ENCODE data around the gene GNPTAB. TPM values are rescaled to one million over a fixed set of nuclear protein-coding genes. Genes with fewer than 3 reads are reported as not detected.

GNPTAB gene
- total RNA-seq, 4 donors from 2014 or later = 26.5 to 40.8 (median 36.6) TPM

DNA sequence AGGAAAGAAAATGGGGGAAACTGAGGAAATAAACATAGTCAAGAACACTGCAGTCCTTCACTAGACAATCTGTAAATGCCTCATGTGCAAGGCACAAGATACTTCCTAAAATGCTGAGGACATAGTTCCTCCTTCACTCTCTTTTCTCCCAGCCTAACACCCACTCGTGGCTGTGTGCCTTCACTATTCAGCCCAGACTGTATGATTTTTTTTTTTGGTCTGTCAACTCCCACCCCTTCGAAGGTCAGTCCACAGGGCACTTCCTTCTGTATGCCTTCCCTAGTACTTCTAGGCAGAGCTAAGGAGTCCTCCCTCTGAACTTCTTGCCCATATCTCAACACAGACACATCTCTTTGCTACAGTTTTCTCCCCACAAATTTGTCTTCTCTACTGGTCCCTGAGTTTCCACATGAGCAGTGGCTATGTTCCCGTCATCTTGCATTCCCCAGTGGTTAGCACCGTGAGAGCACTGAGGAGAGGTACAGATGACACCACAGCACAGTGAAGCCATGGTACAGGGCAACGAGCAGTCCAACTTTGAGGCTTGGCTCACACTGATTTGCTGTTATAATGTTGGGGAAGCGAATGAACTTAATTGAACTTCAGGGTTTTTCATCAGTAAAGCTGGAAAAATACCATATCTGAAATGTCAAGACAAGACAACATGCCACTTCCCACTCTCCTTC lies 67.4 kb downstream of the GNPTAB start:
- Histone ChIP-seq H3K4me3 (replicated peaks in 1 of 3) (no peak overlapping the region), H3K9me3 (no peaks in the 10 kb centered on the region), H3K36me3 (peaks cover 0 to 4% of the 10 kb centered on the region in 2 donors), H3K27ac (peak overlapping the region in 1 of 3 donors; percentile 8), H3K27me3 (no peaks in the 10 kb centered on the region), H3K4me1 (peaks cover 7 to 12% of the 10 kb centered on the region in 2 donors)
- WGBS, 2 donors = 74 to 85% methylated on average over 6 of the region's 6 CpGs
- TF ChIP-seq POLR2A (IDR thresholded peaks at IDR 0.05) = no peak
- no peak for TF ChIP-seq CTCF (IDR thresholded peaks at IDR 0.05)
- no peak for DNase-seq
- intact Hi-C loops (cut with DNase I) = loop anchor here (10.0 kb wide), 1 partner anchor 189 kb away; no protein-coding TSS in a partner anchor

DNA sequence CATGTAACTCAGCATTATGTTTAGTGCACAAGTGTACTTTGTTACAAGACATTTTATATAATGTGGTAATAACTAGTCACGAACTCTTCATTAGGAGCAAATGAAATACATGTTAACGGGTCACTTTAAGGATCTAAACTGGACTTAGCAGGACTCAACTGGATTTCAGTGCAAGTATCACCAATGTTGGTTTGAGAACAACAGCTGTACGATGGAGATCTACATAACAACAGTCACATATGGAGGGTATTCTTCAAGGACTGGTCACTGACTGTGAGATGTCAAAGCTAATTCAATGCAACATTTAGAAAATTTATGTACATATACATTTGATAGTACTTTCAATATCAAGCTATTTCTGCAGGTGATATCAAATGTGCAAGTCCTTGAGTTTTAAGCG lies 69.0 kb downstream of the GNPTAB start:
- H3K9me3 ChIP-seq = no peaks in the 10 kb centered on the region
- no peak overlapping the region for H3K4me3 ChIP-seq (replicated peaks in 1 of 3)
- H3K27me3 ChIP-seq = no peaks in the 10 kb centered on the region
- DNase-seq = no peak
- H3K36me3 ChIP-seq = peaks cover 0 to 4% of the 10 kb centered on the region in 2 donors
- no peak for TF ChIP-seq CTCF (IDR thresholded peaks at IDR 0.05)
- TF ChIP-seq POLR2A (IDR thresholded peaks at IDR 0.05) = no peak
- H3K27ac ChIP-seq = no peak overlapping the region
- intact Hi-C loops (cut with DNase I) = loop anchor here (10.0 kb wide), 1 partner anchor 187 kb away; no protein-coding TSS in a partner anchor
- H3K4me1 ChIP-seq = peaks cover 7 to 12% of the 10 kb centered on the region in 2 donors
- WGBS, 2 donors = 96 to 98% methylated on average over 4 of the region's 4 CpGs

DNA sequence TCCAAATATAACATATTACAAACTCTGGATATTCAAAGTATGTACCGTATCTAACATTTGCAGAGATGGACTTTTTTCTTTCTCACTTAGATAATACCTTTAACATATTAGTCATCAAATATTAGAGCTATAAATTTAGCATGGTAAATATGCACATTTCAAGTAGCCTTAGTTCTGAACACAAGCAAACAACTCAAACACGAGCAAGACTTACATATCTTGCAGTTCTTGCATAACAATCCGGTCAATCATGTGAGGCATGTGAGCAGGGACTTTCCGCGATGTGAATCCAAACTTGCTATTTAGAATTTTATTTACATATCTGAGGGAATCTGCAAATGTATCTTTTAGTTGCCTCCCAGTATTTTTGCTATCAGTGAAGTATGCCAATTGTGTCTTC lies 69.4 kb downstream of the GNPTAB start:
- no peak overlapping the region for H3K4me3 ChIP-seq (replicated peaks in 1 of 3)
- intact Hi-C loops (cut with DNase I) = loop anchor here (10.0 kb wide), 1 partner anchor 187 kb away; no protein-coding TSS in a partner anchor

GRCh38 chr12:101759396-101760047 lies 71.2 kb downstream of the GNPTAB start:
- 67% methylated on average over 5 of the region's 5 CpGs for WGBS, 2 donors
- intact Hi-C loops (cut with DNase I) = loop anchor here (10.0 kb wide), 2 partner anchors 85 to 185 kb away; no protein-coding TSS in a partner anchor
- TF ChIP-seq CTCF (IDR thresholded peaks at IDR 0.05) = peak; percentile 49 to 88 (median 76)
- TF ChIP-seq POLR2A (IDR thresholded peaks at IDR 0.05) = no peak
- no peaks in the 10 kb centered on the region for H3K9me3 ChIP-seq
- H3K4me3 ChIP-seq (replicated peaks in 1 of 3) = no peak overlapping the region
- no peak for DNase-seq
- no peak overlapping the region for H3K27ac ChIP-seq
- peaks cover 0 to 4% of the 10 kb centered on the region in 2 donors for H3K36me3 ChIP-seq
- H3K4me1 ChIP-seq = peaks cover 7 to 12% of the 10 kb centered on the region in 2 donors
- no peaks in the 10 kb centered on the region for H3K27me3 ChIP-seq

More for the DNA sequence above, 69.4 kb downstream of the GNPTAB start:
- H3K27ac ChIP-seq = no peak overlapping the region
- H3K36me3 ChIP-seq = peaks cover 0 to 4% of the 10 kb centered on the region in 2 donors
- no peaks in the 10 kb centered on the region for H3K27me3 ChIP-seq
- TF ChIP-seq POLR2A (IDR thresholded peaks at IDR 0.05) (no peak), CTCF (IDR thresholded peaks at IDR 0.05) (no peak)
- H3K9me3 ChIP-seq = no peaks in the 10 kb centered on the region
- peaks cover 7 to 12% of the 10 kb centered on the region in 2 donors for H3K4me1 ChIP-seq
- DNase-seq = no peak
- WGBS, 2 donors = 83 to 89% methylated on average over 5 of the region's 5 CpGs

- Histone ChIP-seq H3K27ac (no peak overlapping the region), H3K27me3 (no peaks in the 10 kb centered on the region), H3K4me3 (replicated peaks in 1 of 3) (no peak overlapping the region), H3K36me3 (peaks cover 0 to 10% of the 10 kb centered on the region in 2 donors), H3K4me1 (no peaks in the 10 kb centered on the region), H3K9me3 (no peaks in the 10 kb centered on the region)
- intact Hi-C loops (cut with DNase I) = loop anchor here (10.0 kb wide), 1 partner anchor 75 kb away; no protein-coding TSS in a partner anchor
- WGBS, 2 donors = 93 to 98% methylated on average over 4 of the region's 4 CpGs
- TF ChIP-seq CTCF (IDR thresholded peaks at IDR 0.05) (no peak), POLR2A (IDR thresholded peaks at IDR 0.05) (no peak)
- DNase-seq = no peak
Observed at GRCh38 chr12:101750152-101750551, 80.6 kb downstream of the GNPTAB start.
